HG03045 (cell line): Measurements from ENCODE around the gene THY1.
"Not testable (repeated sequence)": the region's sequence is repeated elsewhere in the genome, so short reads cannot be mapped to it uniquely, and the experiment has no call there.

Experiments
- ATAC-seq: cut with Tn5 transposase; IDR thresholded peaks from one replicate; pipeline ENCODE4 v1.9.1; 2021; ENCODE audit warnings: mild to moderate bottlenecking, moderate library complexity; ENCODE audit not compliant: unreplicated experiment

Gene THY1

DNA sequence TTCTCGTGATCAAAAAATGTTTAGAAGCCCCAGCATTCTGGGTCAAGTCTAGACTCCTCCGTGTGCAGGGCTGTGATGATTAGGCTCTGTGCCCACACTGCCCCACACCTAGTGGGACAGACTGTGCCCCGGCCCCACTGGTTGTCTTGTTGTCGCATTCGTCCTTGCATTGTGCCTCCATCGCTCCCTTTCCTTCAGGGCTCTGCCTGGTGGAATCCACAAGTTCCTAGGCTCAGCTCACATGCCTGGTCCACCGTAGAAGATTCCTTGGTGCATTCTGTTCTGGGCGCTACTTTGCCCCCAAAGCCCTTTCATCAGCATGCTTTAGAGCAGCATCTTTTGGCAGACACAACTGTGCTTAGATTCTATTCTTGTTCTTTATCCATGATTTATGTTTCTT, 23.5 kb upstream of the THY1 start:
- ATAC-seq: no peak

DNA sequence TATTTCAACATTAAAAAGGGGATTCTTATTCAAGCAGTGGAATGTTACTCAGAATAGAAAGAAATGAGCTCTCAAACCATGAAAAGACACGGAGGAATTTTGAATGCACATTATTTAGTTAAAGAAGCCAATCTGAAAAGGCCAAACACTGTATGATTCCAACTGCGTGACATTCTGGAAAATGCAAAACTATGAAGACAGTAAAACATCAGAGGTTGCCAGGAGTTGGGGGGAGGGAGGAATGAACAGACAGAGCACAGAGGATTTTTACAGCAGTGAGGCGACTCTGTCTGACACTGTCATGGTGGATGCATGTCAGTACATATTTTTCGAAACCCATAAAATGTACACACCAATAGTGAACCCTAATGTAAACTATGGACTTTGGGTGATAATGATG, 22.9 kb upstream of the THY1 start:
- no peak for ATAC-seq

DNA sequence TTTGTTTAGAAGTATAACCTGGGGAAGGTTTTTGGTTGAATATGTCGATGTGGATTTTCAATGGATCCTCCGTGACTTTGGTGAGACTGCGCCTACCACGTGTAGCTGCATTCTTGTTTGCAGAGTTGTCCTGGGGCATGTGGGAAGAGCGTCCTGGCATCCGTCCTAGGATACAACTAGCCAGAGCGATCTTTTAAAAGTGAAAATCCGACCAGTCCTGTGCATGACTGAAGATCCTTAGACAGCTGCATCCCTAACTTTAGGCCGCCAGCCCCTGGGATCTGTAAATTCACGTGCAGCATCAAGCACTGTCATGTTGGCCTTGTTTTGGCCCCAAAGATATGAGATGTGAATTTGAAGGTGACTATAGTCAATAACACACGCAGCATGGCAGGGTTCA, 22.4 kb upstream of the THY1 start:
- no peak for ATAC-seq

DNA sequence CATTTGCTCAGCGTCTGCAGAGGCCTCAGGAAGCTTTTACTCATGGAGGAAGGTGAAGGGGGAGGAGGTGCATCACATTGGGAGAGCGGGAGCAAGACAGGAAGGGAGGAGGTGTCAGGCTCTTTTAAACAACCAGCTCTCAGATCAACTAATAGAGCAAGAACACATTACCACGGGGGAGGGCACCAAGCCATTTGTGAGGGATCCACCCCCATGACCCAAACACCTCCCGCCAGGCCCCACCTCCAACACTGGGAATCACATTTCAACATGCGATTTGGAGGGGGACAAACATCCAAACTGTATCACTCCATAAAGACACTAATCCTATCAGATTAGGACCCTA, 18.9 kb upstream of the THY1 start:
- no peak for ATAC-seq

DNA sequence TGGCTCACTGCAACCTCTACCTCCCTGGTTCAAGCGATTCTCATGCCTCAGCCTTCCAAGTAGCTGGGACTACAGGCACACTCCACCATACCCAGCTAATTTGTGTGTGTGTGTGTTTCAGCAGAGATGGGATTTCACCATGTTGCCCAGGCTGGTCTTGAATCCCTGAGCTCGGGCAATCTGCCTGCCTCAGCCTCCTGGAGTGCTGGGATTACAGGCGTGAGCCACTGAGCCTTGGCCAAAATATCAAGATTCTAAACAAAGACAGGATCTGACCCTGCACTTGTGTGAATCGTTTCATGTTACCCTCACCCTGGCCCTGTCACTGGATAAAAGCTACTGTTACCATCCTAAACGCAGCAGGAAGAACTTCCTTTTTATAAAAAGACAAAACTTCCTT, 15.6 kb upstream of the THY1 start:
- no peak for ATAC-seq

DNA sequence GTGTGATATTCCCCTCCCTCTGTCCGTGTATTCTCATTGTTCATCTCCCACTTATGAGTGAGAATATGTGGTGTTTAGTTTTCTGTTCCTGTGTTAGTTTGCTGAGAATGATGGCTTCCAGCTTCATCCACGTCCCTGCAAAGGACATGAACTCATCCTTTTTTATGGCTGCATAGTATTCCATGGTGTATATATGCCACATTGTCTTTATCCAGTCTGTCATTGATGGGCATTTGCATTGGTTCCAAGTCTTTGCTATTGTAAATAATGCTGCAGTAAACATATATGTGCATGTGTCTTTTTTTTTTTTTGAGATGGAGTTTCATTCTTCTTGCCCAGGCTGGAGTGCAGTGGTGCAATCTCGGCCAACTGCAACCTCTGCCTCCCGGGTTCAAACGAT, 14.5 kb upstream of the THY1 start:
- not testable (repeated sequence) for ATAC-seq

DNA sequence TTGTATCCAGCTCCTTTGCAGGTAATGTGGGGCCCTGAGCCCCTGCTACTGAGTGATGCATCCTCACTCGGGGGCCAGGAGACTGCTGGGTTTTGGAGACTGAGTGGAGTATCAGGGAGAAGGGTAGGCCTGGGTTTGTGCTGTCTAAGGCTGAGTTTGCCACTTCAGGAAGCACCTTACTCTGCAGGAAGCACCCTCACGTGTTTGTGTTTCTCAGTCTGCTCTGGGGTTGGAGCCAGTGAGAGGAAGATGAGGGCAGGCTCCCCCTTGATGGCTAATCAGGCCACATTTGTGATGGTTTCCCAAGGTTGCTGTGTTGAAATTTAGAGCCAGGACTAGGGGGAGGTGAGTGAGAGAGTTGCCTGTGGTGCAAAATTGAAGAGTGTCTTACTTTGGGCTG, 13.7 kb upstream of the THY1 start:
- no peak for ATAC-seq

DNA sequence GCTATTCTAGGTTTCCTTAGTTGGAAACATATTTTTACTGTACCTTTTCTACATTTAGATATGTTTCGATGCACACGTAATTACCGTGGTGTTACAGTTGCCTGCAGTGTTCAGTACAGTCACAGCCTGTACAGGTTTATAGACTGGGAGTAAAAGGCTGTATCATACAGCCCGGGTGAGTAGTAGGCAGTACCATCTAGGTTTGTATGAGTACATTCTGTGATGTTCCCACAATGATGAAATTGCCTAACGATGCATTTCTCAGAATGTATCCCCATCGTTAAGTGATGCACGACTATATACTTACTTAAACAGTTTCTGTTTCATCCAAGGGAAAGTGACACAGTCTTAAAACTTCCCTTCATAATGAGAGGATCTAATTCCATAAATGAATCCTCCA, 13.1 kb upstream of the THY1 start:
- ATAC-seq: no peak

DNA sequence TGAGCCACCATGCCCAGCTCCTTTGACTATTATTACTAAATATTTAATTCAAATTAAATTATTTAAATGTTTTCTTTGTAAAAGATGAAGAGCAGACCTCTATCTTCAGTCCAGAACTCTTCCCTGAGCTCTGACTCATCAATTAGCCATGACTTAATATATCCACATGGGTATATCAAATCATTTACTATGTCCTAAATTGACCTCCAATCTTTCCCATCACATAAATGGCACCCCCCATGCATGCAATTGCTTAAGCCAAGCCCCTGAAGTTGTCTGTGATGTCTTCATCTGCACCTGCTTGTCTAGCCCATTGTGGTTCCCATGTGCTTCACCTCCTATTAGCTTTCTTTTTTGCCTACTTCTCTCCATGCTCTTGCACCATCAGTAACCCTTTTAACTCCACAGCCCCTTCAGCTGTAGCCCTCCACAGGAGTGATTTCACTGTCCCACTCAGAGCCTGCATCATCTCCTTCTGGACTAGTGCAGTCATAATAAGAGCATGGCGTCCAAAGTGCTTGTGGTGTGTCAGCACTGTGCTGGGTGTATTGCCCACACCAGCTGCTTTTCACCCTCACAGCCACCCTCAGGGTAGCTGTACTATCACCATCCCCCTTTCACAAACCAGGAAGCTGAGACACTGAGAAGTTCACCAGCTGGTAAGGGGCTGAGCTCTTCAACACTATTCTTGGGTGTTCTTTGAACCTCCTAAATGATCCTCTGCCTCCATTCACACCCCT, 11.8 kb upstream of the THY1 start:
- no peak for ATAC-seq

DNA sequence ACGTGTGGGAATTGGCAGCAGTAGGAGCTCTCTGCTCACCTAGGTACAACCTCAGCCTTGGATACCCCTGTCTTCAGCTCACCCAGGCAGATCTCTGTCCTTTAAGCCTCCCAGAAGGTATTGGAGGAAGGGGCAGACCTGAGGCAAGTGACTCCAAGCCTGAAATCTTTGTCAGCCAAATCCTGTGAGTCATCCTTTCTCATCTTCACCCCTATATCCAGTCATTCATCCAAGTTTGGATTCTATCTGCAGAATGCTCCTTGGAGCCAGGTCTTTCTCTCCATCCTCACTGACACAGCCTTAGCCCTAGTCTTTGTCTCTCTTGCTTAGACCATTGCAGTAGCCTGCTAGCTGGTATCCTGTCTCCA, 10.4 kb upstream of the THY1 start:
- ATAC-seq: no peak

DNA sequence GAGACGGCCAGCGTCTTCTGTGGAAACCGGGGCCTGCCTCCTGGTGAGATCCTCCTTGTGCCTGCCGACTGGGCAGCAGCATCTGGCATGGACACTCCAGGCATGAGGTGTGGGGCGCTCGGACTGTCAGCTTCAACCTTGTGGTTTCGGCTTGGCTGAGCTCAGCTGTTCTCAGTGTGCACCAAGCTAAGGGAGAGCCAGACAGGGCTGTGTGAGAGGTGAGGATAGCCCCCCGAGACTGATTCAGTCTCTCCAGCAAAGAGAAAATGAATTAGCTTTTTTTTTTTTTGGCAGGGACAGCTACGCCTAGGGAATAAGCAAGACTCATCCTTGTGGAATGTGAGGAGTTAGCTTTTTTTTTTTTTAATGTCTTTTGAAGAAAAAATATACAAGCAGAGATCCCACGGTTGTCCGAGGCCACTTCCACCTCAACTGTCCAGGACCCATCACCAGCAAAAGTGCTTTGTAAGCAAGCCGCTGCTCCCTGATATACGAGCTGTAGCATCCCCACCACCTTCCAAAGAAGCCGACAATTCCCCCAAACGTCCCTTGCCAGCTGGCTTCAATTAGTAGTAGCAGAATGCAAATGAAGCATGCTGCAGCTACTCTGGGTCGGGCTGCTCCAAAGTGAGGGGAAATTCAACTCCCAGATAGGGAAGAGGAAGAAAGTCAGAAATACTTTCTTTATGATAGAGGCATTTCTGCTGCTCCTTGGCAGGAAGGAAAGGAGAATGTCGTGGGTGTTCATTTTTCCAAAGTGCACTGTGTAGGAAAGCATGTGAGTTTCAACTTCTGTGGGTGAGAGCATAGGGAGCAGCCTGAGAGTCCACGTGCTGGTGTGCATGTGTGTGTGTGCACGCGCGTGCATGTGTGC, 9.7 kb upstream of the THY1 start:
- ATAC-seq: no peak

DNA sequence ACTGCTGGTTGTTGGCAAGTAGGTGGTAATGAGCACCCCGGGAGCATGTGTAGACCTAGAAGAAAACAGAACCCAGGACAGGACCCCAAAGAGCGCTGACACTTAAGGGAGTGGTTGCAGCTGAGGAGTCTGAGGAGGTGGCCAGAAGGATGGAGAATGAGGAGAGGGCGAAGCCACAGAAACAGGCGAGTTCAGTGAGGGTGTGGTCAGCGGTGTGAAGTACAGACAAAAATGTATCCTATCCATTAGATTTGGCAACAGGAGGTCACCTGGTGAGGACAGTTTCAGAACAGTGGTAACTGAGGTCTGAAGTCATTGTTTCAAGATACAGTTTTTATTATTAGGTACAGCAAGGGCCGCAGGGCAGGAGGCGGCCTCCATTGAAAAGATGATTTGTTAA, 8.6 kb upstream of the THY1 start:
- no peak for ATAC-seq

DNA sequence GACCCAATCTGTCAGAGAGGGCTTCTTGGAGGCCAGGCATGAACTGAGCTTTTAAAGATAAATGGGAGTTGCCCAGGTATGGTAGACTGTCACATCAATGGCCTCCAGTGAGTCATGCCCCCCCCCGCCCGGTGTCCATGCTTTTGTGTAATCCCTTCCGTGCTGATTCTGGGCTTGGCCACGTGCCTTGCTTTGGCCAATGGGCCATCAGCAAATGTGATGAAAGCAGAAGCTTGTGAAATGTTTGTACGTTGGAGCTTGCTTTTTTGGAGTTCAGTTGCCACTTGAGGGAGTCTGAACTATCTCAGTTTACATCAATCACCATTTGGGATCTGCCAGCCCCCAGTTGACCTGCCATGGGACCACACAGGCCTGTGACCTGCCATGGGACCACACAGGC, 4.3 kb upstream of the THY1 start:
- ATAC-seq: no peak

DNA sequence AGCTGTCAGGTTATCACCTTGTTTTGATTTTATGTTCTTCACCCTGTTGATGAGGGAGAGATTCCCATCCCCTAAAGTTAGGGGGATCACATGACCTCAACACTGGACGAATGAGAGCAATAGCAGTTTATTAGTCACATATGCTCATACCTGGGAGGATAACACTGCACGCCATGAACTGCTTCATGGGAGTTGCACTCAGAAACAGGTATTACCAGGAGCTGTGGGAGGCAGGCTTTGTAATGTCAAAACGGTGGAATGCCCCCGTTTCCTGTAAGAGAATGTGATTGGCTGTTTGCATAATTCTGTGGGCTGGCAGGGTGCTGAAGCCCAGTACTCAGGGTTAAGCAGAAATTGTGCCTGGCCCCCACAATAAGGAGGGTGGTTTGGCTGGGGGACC, 3.2 kb upstream of the THY1 start:
- ATAC-seq: no peak

DNA sequence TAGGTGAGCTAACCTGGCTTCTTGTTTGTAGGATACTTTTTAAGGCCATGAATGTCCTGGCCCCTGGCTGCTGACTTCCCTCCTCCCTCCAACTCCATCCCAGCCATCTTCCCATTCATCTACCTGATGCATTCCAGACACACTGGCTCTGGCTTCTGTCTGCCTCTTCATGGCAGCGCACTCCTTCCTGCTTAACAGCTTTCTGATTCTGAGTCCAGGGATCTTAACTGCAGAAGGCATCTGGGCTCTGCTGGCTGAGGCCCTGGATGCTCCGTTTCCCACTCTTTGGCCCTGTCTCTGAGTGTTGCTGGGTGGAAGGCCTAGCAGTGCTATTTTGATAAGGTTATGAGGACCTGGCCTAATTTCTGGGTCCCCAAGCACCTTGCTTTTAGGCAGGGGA, 1.8 kb upstream of the THY1 start:
- no peak for ATAC-seq

DNA sequence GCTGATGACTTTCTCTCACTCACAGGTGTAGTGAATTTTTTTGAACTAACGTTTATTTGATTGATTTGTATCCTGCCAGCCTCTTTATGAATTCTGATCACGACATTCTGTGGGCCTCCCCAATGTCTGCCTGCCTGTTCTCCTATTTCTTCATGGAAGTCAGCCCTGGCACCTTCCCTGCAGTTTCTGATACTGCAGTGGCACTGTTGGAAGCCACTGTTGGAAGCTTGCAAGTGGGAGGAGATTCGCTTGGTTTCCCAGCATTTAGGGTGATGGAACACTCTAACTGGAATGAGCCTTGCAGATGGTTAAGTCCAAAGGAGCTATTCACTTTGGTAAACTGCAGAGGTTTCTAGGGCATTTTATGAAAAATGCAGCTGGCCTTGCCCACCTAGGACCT, 1.3 kb upstream of the THY1 start:
- no peak for ATAC-seq

DNA sequence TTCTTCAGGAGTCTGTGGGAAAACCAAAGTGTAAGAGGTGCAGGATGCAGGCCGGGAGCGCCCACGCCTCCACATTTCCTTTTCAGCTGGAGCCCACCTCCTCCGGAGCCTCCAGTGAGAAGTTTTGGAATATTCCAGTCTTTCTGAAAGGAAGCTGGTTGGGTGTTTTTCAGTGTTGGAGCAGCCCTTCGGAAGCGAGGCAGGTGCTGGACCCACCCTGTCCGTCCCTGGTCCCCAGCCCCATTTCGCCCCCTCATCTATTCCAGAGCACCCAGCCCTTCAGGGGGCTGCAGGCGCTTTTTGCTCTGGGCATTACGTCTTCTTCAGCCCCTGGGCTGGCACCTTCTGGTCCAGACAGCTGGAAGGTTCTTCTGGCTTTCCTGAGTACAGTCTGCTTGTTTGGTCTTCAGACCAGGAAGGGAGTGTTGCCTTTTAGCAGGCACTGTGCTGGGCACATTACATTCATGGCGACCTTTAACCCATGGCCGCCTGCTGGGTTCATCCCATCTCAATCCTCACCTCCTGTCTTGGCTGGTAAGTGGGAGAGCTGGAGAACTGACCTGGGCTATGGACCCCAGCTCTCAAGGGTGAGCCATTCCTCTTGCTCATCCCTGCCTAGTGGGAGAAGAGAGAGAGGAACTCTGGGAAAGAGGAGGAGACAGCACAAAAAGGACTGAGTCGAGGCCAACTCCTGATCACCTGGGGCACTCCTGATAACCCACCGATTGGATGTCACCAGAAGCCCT, 710 bp upstream of the THY1 start:
- ATAC-seq: no peak

DNA sequence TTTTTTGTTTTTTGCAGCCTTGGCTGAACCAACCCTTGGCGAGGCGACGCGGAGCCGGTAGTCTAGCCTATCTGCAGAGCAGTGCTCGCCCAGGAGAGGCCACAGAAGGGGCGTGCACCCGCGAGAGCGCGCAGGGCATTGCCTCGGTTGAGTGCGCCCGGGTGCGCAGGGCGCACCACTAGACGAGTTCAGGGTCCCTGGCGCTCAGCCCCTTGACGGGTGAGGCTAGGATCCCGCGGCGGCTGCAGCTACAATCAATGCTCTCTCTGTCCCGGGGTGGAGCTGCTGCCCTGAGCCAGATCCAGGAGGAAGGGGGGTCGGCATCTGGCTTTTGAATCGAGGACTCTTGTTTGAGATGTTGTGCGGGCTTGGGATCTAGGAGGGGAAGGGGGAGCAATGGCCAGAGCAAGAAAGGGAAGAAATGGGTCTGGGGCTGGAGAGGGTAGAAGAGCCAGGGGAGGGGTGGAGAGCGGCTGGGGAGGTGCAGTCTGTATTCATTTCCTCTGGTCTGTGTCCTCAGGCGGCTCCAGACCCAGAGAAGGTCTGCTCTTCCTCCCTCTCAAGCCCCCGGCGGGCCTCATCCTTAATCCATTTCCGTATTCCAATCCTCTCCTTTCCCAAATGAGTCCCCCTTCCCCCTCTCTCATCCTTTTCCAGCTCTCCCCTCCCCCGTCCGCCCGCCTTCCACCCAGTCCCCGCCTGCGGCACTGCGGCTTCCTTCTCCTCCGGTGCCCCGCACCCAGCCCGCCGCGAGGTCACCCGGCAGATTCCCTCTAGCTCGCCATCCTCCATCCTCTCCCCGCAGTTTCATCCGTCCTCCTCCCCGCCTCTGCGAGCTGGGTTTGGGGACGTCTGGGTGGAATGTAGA, 797 bp downstream of the THY1 start:
- ATAC-seq: no peak

DNA sequence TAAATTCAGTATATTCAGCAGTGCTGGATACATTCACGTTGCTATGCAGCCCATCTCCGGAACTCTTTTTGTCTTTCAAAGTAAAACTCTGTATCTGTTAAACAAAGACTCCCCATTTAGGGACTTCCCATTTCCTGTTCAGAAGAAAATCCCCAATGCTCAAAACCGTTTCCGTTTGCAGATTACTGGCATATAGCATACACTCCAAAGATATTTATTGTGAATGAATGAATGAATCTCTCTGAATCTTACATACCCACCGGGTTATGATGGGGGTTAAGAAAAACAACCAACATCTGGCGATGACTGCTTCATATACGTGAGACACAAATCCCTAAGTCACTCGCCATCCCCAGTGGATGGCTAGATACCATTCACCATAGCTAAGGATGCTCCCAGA, 1.6 kb downstream of the THY1 start:
- no peak for ATAC-seq

DNA sequence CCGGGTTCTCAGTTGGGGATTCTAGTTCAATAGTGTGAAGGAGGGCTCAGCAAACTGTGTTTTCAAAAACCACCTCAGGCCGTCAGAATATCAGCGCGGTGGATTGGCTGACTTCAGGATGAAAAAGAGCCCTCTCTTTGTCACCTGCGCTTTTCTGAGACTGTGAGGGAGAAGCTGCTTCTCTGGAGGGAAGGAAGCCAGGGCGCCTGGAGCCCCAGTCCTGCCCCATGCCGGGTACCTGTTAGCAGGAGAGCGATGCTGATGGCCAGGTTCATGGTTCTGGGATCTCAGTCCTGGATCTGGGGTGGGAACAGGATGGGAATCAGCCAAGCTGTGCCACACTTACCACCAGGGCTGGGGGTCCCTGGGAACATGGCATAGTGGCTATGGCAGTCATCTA, 2.3 kb downstream of the THY1 start:
- ATAC-seq: no peak
